Thyroid gland (tissue), 4 donors: Measurements from ENCODE around the gene FAM135A. TPM values are rescaled to one million over a fixed set of nuclear protein-coding genes. Genes with fewer than 3 reads are reported as not detected.
"Not testable (repeated sequence)": the region's sequence is repeated elsewhere in the genome, so short reads cannot be mapped to it uniquely, and the experiment has no call there.

Source experiments
- DNase-seq, 2 donors: peaks; one replicate each; pipeline ENCODE4 v3.0.0-alpha.2; 2019
- H3K27ac ChIP-seq, 3 donors: fragments of 200-600 bp; sonication (generic); 1 replicate in 2 of 3; 2 replicates in 1 of 3; pipeline ENCODE4 v1.5.1; 2016 to 2019; ENCODE audit warnings: mild to moderate bottlenecking in 1 of 3, moderate library complexity in 1 of 3
- H3K27me3 ChIP-seq: fragments of 200-600 bp; sonication (generic); one replicate; pipeline ENCODE4 v1.5.1; 2019
- H3K36me3 ChIP-seq, 2 donors: fragments of 200-600 bp; sonication (generic); one replicate each; pipeline ENCODE4 v1.5.1; 2016 to 2019
- H3K4me1 ChIP-seq, 2 donors: fragments of 200-600 bp; sonication (generic); one replicate each; pipeline ENCODE4 v1.5.1; 2017 to 2019
- H3K4me3 ChIP-seq, 3 donors: fragments of 200-600 bp; sonication (generic); replicated peaks in 1 of 3; 1 replicate in 2 of 3; 2 replicates in 1 of 3; pipeline ENCODE4 v1.5.1; 2016; ENCODE audit warnings: mild to moderate bottlenecking in 1 of 3
- H3K9me3 ChIP-seq: fragments of 200-600 bp; sonication (generic); one replicate; pipeline ENCODE4 v1.5.1; 2017
- CTCF ChIP-seq, 6 experiments: fragments of 200-600 bp in 3 of 6; fragments of 450-650 bp in 3 of 6; sonication (generic) in 3 of 6; IDR thresholded peaks; one replicate each; pipeline ENCODE4 v1.5.1; 2016 to 2019; ENCODE audit warnings: antibody characterized with exemption in 6 of 6, mild to moderate bottlenecking in 2 of 6, inconsistent platforms in 1 of 6, moderate library complexity in 1 of 6
- POLR2A ChIP-seq, 2 donors: fragments of 450-650 bp; IDR thresholded peaks; one replicate each; pipeline ENCODE4 v1.6.1; 2017; ENCODE audit warnings: antibody characterized with exemption in 2 of 2, mild to moderate bottlenecking in 2 of 2, moderate library complexity in 1 of 2
- WGBS, 2 donors: methylation state at CpG; one replicate each; pipeline ENCODE4 v1.1.5; 2017; 5-methylcytosine and 5-hydroxymethylcytosine counted together
- intact Hi-C: fragments of 100-400 bp; cut with DNase I; formaldehyde crosslinking; loops from one replicate; pipeline ENCODE4 v1.15.1; 2023
- total RNA-seq, 4 donors: library from RNA; depleted of rRNA; stranded (reverse); fragments of >200 nt; gene quantifications; one replicate each; pipeline ENCODE4 v1.2.3, GENCODE V29; 2016

The FAM135A gene
- total RNA-seq, 4 donors from 2014 or later: 17.0 to 42.9 (median 27.3) TPM

GRCh38 chr6:70592391-70593117, 179.2 kb downstream of the FAM135A start:
- H3K4me3 ChIP-seq: no peak overlapping the region
- no peak overlapping the region for H3K27ac ChIP-seq
- TF ChIP-seq POLR2A (IDR thresholded peaks at IDR 0.05): no peak
- H3K4me1 ChIP-seq: no peaks in the 10 kb centered on the region
- H3K27me3 ChIP-seq: no peaks in the 10 kb centered on the region
- intact Hi-C loops: no loop called here
- WGBS, 2 donors: 60 to 62% methylated on average over 5 of the region's 5 CpGs
- H3K9me3 ChIP-seq: no peaks in the 10 kb centered on the region
- no peaks in the 10 kb centered on the region for H3K36me3 ChIP-seq
- no peak for DNase-seq

- intact Hi-C loops: no loop called here
- no peaks in the 10 kb centered on the region for H3K9me3 ChIP-seq
- no peak overlapping the region for H3K27ac ChIP-seq
- DNase-seq: no peak
- no peaks in the 10 kb centered on the region for H3K36me3 ChIP-seq
- no peak overlapping the region for H3K4me3 ChIP-seq
- TF ChIP-seq POLR2A (IDR thresholded peaks at IDR 0.05) (no peak), CTCF (IDR thresholded peaks at IDR 0.05) (no peak)
- no peaks in the 10 kb centered on the region for H3K27me3 ChIP-seq
- 70 to 75% methylated on average over 2 to 3 of the region's 3 CpGs for WGBS, 2 donors
- H3K4me1 ChIP-seq: no peaks in the 10 kb centered on the region
Measured at GRCh38 chr6:70593118-70593486, 179.8 kb downstream of the FAM135A start.

- TF ChIP-seq CTCF (IDR thresholded peaks at IDR 0.05) (no peak), POLR2A (IDR thresholded peaks at IDR 0.05) (no peak)
- Histone ChIP-seq H3K36me3 (no peaks in the 10 kb centered on the region), H3K4me1 (no peaks in the 10 kb centered on the region), H3K27me3 (no peaks in the 10 kb centered on the region), H3K27ac (no peak overlapping the region), H3K9me3 (no peaks in the 10 kb centered on the region), H3K4me3 (no peak overlapping the region)
- DNase-seq: no peak
- 86 to 89% methylated on average over 4 of the region's 4 CpGs for WGBS, 2 donors
- intact Hi-C loops: no loop called here
Measured at GRCh38 chr6:70599187-70599586, 185.9 kb downstream of the FAM135A start.

GRCh38 chr6:70601014-70601413, 187.7 kb downstream of the FAM135A start:
- no peak overlapping the region for H3K4me3 ChIP-seq
- no peak for DNase-seq
- WGBS, 2 donors: 69 to 78% methylated on average over 3 of the region's 3 CpGs
- H3K4me1 ChIP-seq: no peaks in the 10 kb centered on the region
- TF ChIP-seq POLR2A (IDR thresholded peaks at IDR 0.05) (no peak), CTCF (IDR thresholded peaks at IDR 0.05) (no peak)
- no peaks in the 10 kb centered on the region for H3K9me3 ChIP-seq
- H3K27ac ChIP-seq: no peak overlapping the region
- intact Hi-C loops: no loop called here
- no peaks in the 10 kb centered on the region for H3K27me3 ChIP-seq
- H3K36me3 ChIP-seq: no peaks in the 10 kb centered on the region

- Histone ChIP-seq H3K36me3 (no peaks in the 10 kb centered on the region), H3K4me1 (no peaks in the 10 kb centered on the region), H3K27me3 (no peaks in the 10 kb centered on the region), H3K9me3 (no peaks in the 10 kb centered on the region), H3K27ac (no peak overlapping the region), H3K4me3 (no peak overlapping the region)
- DNase-seq: no peak
- WGBS, 2 donors: 91 to 96% methylated on average over 6 of the region's 6 CpGs
- intact Hi-C loops: no loop called here
- TF ChIP-seq CTCF (IDR thresholded peaks at IDR 0.05) (no peak), POLR2A (IDR thresholded peaks at IDR 0.05) (no peak)
Measured at GRCh38 chr6:70604254-70604653, 190.9 kb downstream of the FAM135A start.

GRCh38 chr6:70607371-70607770, 194.1 kb downstream of the FAM135A start:
- H3K27ac ChIP-seq, H3K36me3 ChIP-seq, H3K4me3 ChIP-seq, intact Hi-C loops, H3K27me3 ChIP-seq, H3K9me3 ChIP-seq, H3K4me1 ChIP-seq, DNase-seq: not testable (repeated sequence)
- 77 to 84% methylated on average over 2 of the region's 2 CpGs for WGBS, 2 donors

GRCh38 chr6:70609181-70609580, 195.9 kb downstream of the FAM135A start:
- H3K36me3 ChIP-seq, DNase-seq, intact Hi-C loops, H3K4me1 ChIP-seq, H3K9me3 ChIP-seq, H3K27ac ChIP-seq, H3K4me3 ChIP-seq, H3K27me3 ChIP-seq: not testable (repeated sequence)
- WGBS, 2 donors: 91 to 92% methylated on average over 13 of the region's 13 CpGs
